ENCODE data around the gene ACTR1A.

Gene ACTR1A

GRCh38 chr10:102465466-102465865 is 37.0 kb downstream of the ACTR1A start:
- no peak overlapping the region for H3K4me3 ChIP-seq (ENCODE audit: low read depth, low read length)
- no peak for TF ChIP-seq CTCF (IDR thresholded peaks at IDR 0.05; ENCODE audit: low read depth, low read length, missing control alignments)
- no peak for DNase-seq (ENCODE audit: low read depth)
- in situ Hi-C loops (cut with HindIII; ENCODE audit: low sequenced_read_pairs) = no loop called here

GRCh38 chr10:102463983-102464382 is 38.5 kb downstream of the ACTR1A start:
- in situ Hi-C loops (cut with HindIII; ENCODE audit: low sequenced_read_pairs) = no loop called here
- TF ChIP-seq CTCF (IDR thresholded peaks at IDR 0.05; ENCODE audit: low read depth, low read length, missing control alignments) = no peak
- no peak overlapping the region for H3K4me3 ChIP-seq (ENCODE audit: low read depth, low read length)
- DNase-seq (ENCODE audit: low read depth) = no peak

GRCh38 chr10:102462512-102463054 is 39.9 kb downstream of the ACTR1A start:
- in situ Hi-C loops (cut with HindIII; ENCODE audit: low sequenced_read_pairs) = no loop called here
- TF ChIP-seq CTCF (IDR thresholded peaks at IDR 0.05; ENCODE audit: low read depth, low read length, missing control alignments) = no peak
- DNase-seq (ENCODE audit: low read depth) = no peak
- no peak overlapping the region for H3K4me3 ChIP-seq (ENCODE audit: low read depth, low read length)

GRCh38 chr10:102461187-102462054 is 41.1 kb downstream of the ACTR1A start:
- DNase-seq (ENCODE audit: low read depth) = peak; percentile 64
- no peak for TF ChIP-seq CTCF (IDR thresholded peaks at IDR 0.05; ENCODE audit: low read depth, low read length, missing control alignments)
- in situ Hi-C loops (cut with HindIII; ENCODE audit: low sequenced_read_pairs) = no loop called here
- H3K4me3 ChIP-seq (ENCODE audit: low read depth, low read length) = peak overlapping the region; percentile 49

- TF ChIP-seq CTCF (IDR thresholded peaks at IDR 0.05; ENCODE audit: low read depth, low read length, missing control alignments) = no peak
- peak overlapping the region; percentile 49 for H3K4me3 ChIP-seq (ENCODE audit: low read depth, low read length)
- in situ Hi-C loops (cut with HindIII; ENCODE audit: low sequenced_read_pairs) = no loop called here
- DNase-seq (ENCODE audit: low read depth) = no peak
Measured at GRCh38 chr10:102460836-102461186, 41.7 kb downstream of the ACTR1A start.

- no peak overlapping the region for H3K4me3 ChIP-seq (ENCODE audit: low read depth, low read length)
- no peak for DNase-seq (ENCODE audit: low read depth)
- no peak for TF ChIP-seq CTCF (IDR thresholded peaks at IDR 0.05; ENCODE audit: low read depth, low read length, missing control alignments)
- in situ Hi-C loops (cut with HindIII; ENCODE audit: low sequenced_read_pairs) = no loop called here
Measured at GRCh38 chr10:102458656-102459055, 43.9 kb downstream of the ACTR1A start.

All from astrocyte of the cerebellum (primary cell).